Adrenal gland (tissue), 5 donors: ENCODE results near the gene RPL7A.

Experiments
- POLR2A ChIP-seq, 2 donors: fragments of 450-650 bp; IDR thresholded peaks; one replicate each; pipeline ENCODE4 v1.6.1; 2017; ENCODE audit warnings: antibody characterized with exemption in 2 of 2, mild to moderate bottlenecking in 2 of 2, moderate library complexity in 1 of 2
- TF ChIP-seq, protein P1 (sequence below), 6 experiments: fragments of 450-650 bp in 4 of 6; fragments of 200-600 bp in 2 of 6; sonication (generic) in 1 of 6; IDR thresholded peaks; 1 replicate in 5 of 6; 2 replicates in 1 of 6; pipeline versions ENCODE4 v1.5.1 to v1.8.0; 2016 to 2021; ENCODE audit warnings: antibody characterized with exemption in 6 of 6, mild to moderate bottlenecking in 2 of 6, moderate library complexity in 1 of 6
- donor health status: DM: no; HTN: no; CAD: no.

GRCh38 chr9:133362359-133363044, 14.5 kb downstream of the RPL7A start:
- TF ChIP-seq, protein P1, sequence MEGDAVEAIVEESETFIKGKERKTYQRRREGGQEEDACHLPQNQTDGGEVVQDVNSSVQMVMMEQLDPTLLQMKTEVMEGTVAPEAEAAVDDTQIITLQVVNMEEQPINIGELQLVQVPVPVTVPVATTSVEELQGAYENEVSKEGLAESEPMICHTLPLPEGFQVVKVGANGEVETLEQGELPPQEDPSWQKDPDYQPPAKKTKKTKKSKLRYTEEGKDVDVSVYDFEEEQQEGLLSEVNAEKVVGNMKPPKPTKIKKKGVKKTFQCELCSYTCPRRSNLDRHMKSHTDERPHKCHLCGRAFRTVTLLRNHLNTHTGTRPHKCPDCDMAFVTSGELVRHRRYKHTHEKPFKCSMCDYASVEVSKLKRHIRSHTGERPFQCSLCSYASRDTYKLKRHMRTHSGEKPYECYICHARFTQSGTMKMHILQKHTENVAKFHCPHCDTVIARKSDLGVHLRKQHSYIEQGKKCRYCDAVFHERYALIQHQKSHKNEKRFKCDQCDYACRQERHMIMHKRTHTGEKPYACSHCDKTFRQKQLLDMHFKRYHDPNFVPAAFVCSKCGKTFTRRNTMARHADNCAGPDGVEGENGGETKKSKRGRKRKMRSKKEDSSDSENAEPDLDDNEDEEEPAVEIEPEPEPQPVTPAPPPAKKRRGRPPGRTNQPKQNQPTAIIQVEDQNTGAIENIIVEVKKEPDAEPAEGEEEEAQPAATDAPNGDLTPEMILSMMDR (IDR thresholded peaks at IDR 0.05), result no peak
- no peak for TF ChIP-seq POLR2A (IDR thresholded peaks at IDR 0.05)
